Trophoblast cell (in vitro differentiated cells and primary cell): Measurements from ENCODE around the gene TSPAN5.
"Not testable (repeated sequence)": the region's sequence is repeated elsewhere in the genome, so short reads cannot be mapped to it uniquely, and the experiment has no call there.

Experiments
- DNase-seq, 2 donors: peaks; one replicate each; pipeline ENCODE4 v3.0.0-alpha.2; 2016
- H2AFZ ChIP-seq: 2 replicates; pipeline ENCODE4 v1.6.1; 2013; ENCODE audit warnings: low read length, moderate library complexity, mild to moderate bottlenecking; ENCODE audit not compliant: insufficient read depth, poor library complexity
- H2AK5ac ChIP-seq: 2 replicates; pipeline ENCODE4 v1.6.1; 2013; ENCODE audit warnings: mild to moderate bottlenecking, low read length
- H2BK120ac ChIP-seq: 2 replicates; pipeline ENCODE4 v1.6.1; 2013; ENCODE audit warnings: low read length, mild to moderate bottlenecking, moderate library complexity; ENCODE audit not compliant: insufficient read depth, poor library complexity
- H2BK12ac ChIP-seq: 2 replicates; pipeline ENCODE4 v1.6.1; 2013; ENCODE audit warnings: mild to moderate bottlenecking, low read length, moderate library complexity
- H2BK5ac ChIP-seq: 2 replicates; pipeline ENCODE4 v1.6.1; 2013; ENCODE audit warnings: low read length, low read depth, moderate library complexity, mild to moderate bottlenecking; ENCODE audit not compliant: poor library complexity
- H3K14ac ChIP-seq: 2 replicates; pipeline ENCODE4 v1.6.1; 2013; ENCODE audit warnings: mild to moderate bottlenecking, low read length
- H3K18ac ChIP-seq: 2 replicates; pipeline ENCODE4 v1.6.1; 2013; ENCODE audit warnings: mild to moderate bottlenecking, low read length
- H3K23ac ChIP-seq: 2 replicates; pipeline ENCODE4 v1.6.1; 2013; ENCODE audit warnings: low read length
- H3K27ac ChIP-seq: 2 replicates; pipeline ENCODE4 v1.5.1; 2013; ENCODE audit warnings: low read depth, mild to moderate bottlenecking, inconsistent platforms, low read length, moderate library complexity
- H3K27me3 ChIP-seq: 2 replicates; pipeline ENCODE4 v1.6.1; 2013; ENCODE audit warnings: inconsistent platforms, mild to moderate bottlenecking, low read length, moderate library complexity; ENCODE audit not compliant: insufficient read depth
- H3K36me3 ChIP-seq, 2 experiments: 1 replicate in 1 of 2; 2 replicates in 1 of 2; pipeline ENCODE4 v1.6.1; 2013; ENCODE audit warnings: low read length in 2 of 2, mild to moderate bottlenecking in 2 of 2, moderate library complexity in 1 of 2; ENCODE audit not compliant: insufficient read depth in 2 of 2, control insufficient read depth in 1 of 2
- H3K4ac ChIP-seq: 2 replicates; pipeline ENCODE4 v1.6.1; 2013; ENCODE audit warnings: low read depth, mild to moderate bottlenecking, low read length, moderate library complexity
- H3K4me1 ChIP-seq, 2 experiments: 1 replicate in 1 of 2; 2 replicates in 1 of 2; pipeline ENCODE4 v1.6.1; 2013; ENCODE audit warnings: low read length in 2 of 2, mild to moderate bottlenecking in 2 of 2, moderate library complexity in 1 of 2; ENCODE audit not compliant: insufficient read depth in 2 of 2, control insufficient read depth in 1 of 2
- H3K4me2 ChIP-seq: 2 replicates; pipeline ENCODE4 v1.6.1; 2013; ENCODE audit warnings: inconsistent platforms, mild to moderate bottlenecking, low read length, moderate library complexity
- H3K4me3 ChIP-seq: 2 replicates; pipeline ENCODE4 v1.5.1; 2013; ENCODE audit warnings: mild to moderate bottlenecking, low read depth, low read length, inconsistent platforms
- H3K79me1 ChIP-seq: one replicate; pipeline ENCODE4 v1.6.1; 2013; ENCODE audit warnings: low read length
- H3K79me2 ChIP-seq: 2 replicates; pipeline ENCODE4 v1.6.1; 2013; ENCODE audit warnings: low read length, mild to moderate bottlenecking; ENCODE audit not compliant: control insufficient read depth, insufficient read depth, poor library complexity
- H3K9ac ChIP-seq: 2 replicates; pipeline ENCODE4 v1.6.1; 2013; ENCODE audit warnings: mild to moderate bottlenecking, low read length
- H3K9me3 ChIP-seq: 2 replicates; pipeline ENCODE4 v1.6.1; 2013; ENCODE audit warnings: low read depth, mild to moderate bottlenecking, control low read depth, inconsistent platforms, low read length; ENCODE audit not compliant: insufficient read depth
- H4K12ac ChIP-seq: 2 replicates; pipeline ENCODE4 v1.6.1; 2013; ENCODE audit warnings: low read depth, mild to moderate bottlenecking, low read length, moderate library complexity
- H4K8ac ChIP-seq: 2 replicates; pipeline ENCODE4 v1.6.1; 2013; ENCODE audit warnings: low read depth, mild to moderate bottlenecking, low read length, moderate library complexity
- H4K91ac ChIP-seq: one replicate; pipeline ENCODE4 v1.6.1; 2013; ENCODE audit warnings: low read depth, mild to moderate bottlenecking, low read length, moderate library complexity
- WGBS: extraction: QIAGEN DNeasy Blood & Tissue Kit; methylation state at CpG from one replicate; pipeline ENCODE4 v1.1.7; 2013; ENCODE audit warnings: missing lambda C conversion rate; ENCODE audit not compliant: insufficient read length, insufficient coverage; ENCODE audit errors: extremely low coverage; 5-methylcytosine and 5-hydroxymethylcytosine counted together

Gene TSPAN5

GRCh38 chr4:98539299-98539698 lies 119.1 kb downstream of the TSPAN5 start:
- Histone ChIP-seq H2AFZ (no peak overlapping the region), H3K4me3 (no peak overlapping the region), H2BK12ac (no peak overlapping the region), H3K4ac (no peak overlapping the region), H3K4me2 (no peak overlapping the region), H3K4me1 (no peaks in the 10 kb centered on the region), H2BK120ac (no peak overlapping the region), H3K23ac (no peak overlapping the region), H4K12ac (no peak overlapping the region), H3K9ac (no peak overlapping the region), H3K79me2 (no peaks in the 10 kb centered on the region), H3K18ac (no peak overlapping the region), H4K8ac (no peak overlapping the region), H3K36me3 (no peaks in the 10 kb centered on the region), H4K91ac (no peak overlapping the region), H3K14ac (no peak overlapping the region), H3K9me3 (no peaks in the 10 kb centered on the region), H3K79me1 (no peaks in the 10 kb centered on the region), H2BK5ac (no peak overlapping the region), H3K27me3 (no peaks in the 10 kb centered on the region), H3K27ac (no peak overlapping the region), H2AK5ac (no peak overlapping the region)
- no peak for DNase-seq
- no CpG with 5 or more reads among the region's 1 CpG for WGBS

- Histone ChIP-seq H3K27me3 (no peaks in the 10 kb centered on the region), H3K79me2 (no peaks in the 10 kb centered on the region), H3K36me3 (no peaks in the 10 kb centered on the region), H3K79me1 (no peaks in the 10 kb centered on the region), H4K91ac (no peak overlapping the region), H3K4me2 (no peak overlapping the region), H3K4me3 (no peak overlapping the region), H2BK120ac (no peak overlapping the region), H3K4me1 (no peaks in the 10 kb centered on the region), H2AK5ac (no peak overlapping the region), H2BK12ac (no peak overlapping the region), H4K8ac (no peak overlapping the region), H3K27ac (no peak overlapping the region), H3K14ac (no peak overlapping the region), H2AFZ (no peak overlapping the region), H3K18ac (no peak overlapping the region), H3K23ac (no peak overlapping the region), H4K12ac (no peak overlapping the region), H3K4ac (no peak overlapping the region), H2BK5ac (no peak overlapping the region), H3K9me3 (no peaks in the 10 kb centered on the region), H3K9ac (no peak overlapping the region)
- WGBS = no CpG with 5 or more reads among the region's 11 CpGs
- DNase-seq = no peak
Observed at GRCh38 chr4:98536631-98537030, 121.8 kb downstream of the TSPAN5 start.

- not testable (repeated sequence) for H3K9me3 ChIP-seq, H3K23ac ChIP-seq, H3K14ac ChIP-seq
Observed at GRCh38 chr4:98534146-98534545, 124.3 kb downstream of the TSPAN5 start.

GRCh38 chr4:98530572-98530971 lies 127.8 kb downstream of the TSPAN5 start:
- Histone ChIP-seq H4K12ac (no peak overlapping the region), H3K9me3 (no peaks in the 10 kb centered on the region), H3K18ac (no peak overlapping the region), H3K27ac (no peak overlapping the region), H3K4me2 (no peak overlapping the region), H3K79me1 (no peaks in the 10 kb centered on the region), H4K8ac (no peak overlapping the region), H3K4ac (no peak overlapping the region), H2AK5ac (no peak overlapping the region), H3K36me3 (no peaks in the 10 kb centered on the region), H3K4me3 (no peak overlapping the region), H3K4me1 (no peaks in the 10 kb centered on the region), H2AFZ (no peak overlapping the region), H3K9ac (no peak overlapping the region), H3K79me2 (no peaks in the 10 kb centered on the region), H3K14ac (no peak overlapping the region), H2BK12ac (no peak overlapping the region), H2BK120ac (no peak overlapping the region), H3K27me3 (no peaks in the 10 kb centered on the region), H4K91ac (no peak overlapping the region), H3K23ac (no peak overlapping the region), H2BK5ac (no peak overlapping the region)
- DNase-seq = no peak
- WGBS = no CpG with 5 or more reads among the region's 3 CpGs

More at GRCh38 chr4:98534146-98534545, 124.3 kb downstream of the TSPAN5 start:
- no CpG with 5 or more reads among the region's 2 CpGs for WGBS
- H2AK5ac ChIP-seq, H3K4me1 ChIP-seq, H3K18ac ChIP-seq, H3K36me3 ChIP-seq, H2BK5ac ChIP-seq, H4K12ac ChIP-seq, H3K4me3 ChIP-seq, H4K91ac ChIP-seq, H3K27me3 ChIP-seq, H3K27ac ChIP-seq, DNase-seq, H4K8ac ChIP-seq, H2AFZ ChIP-seq, H3K79me1 ChIP-seq, H2BK12ac ChIP-seq, H3K79me2 ChIP-seq, H3K4ac ChIP-seq, H3K4me2 ChIP-seq, H3K9ac ChIP-seq, H2BK120ac ChIP-seq: not testable (repeated sequence)
